Measurements from ENCODE around the gene MTG1. TPM values are rescaled to one million over a fixed set of nuclear protein-coding genes. Genes with fewer than 3 reads are reported as not detected.

MTG1 gene
- total and polyA plus RNA-seq, 3 experiments from 2014 or later: 38.5 to 54.6 (median 53.9) TPM

DNA sequence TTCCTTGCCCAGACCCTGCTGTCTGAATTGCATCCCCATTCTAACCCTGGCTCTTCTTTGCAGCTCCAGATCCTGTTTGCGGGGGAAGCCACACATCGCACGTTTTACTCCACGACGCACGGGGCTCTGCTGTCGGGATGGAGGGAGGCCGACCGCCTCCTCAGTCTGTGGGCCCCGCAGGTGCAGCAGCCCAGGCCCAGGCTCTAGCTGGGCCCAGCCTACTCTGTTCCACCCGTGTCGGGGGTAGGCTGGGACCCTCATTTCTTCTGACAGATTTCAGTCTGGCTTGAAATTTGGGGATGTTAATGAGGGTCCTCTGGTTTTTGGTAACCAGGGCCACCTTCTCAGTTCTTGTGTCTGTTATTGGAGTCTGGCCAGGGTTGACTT lies 2.7 kb upstream of the MTG1 start:
- H3K4me1 Mint-ChIP-seq: peaks cover 45 to 61% (median 55%) of the 10 kb centered on the region in 3 donors
- Histone ChIP-seq H3K27ac (ENCODE audit: low read depth, low read length) (no peak overlapping the region), H3K4me3 (ENCODE audit: low read length) (no peak overlapping the region), H3K4me1 (ENCODE audit: insufficient read depth, low read length) (peaks cover 51% of the 10 kb centered on the region), H3K9me3 (ENCODE audit: low read length) (no peaks in the 10 kb centered on the region), H3K36me3 (ENCODE audit: insufficient read depth, low read length) (peaks cover 7% of the 10 kb centered on the region), H3K27me3 (ENCODE audit: insufficient read depth, low read length, poor library complexity, severe bottlenecking) (no peaks in the 10 kb centered on the region)
- H3K9me3 Mint-ChIP-seq: no peaks in the 10 kb centered on the region
- H3K36me3 Mint-ChIP-seq: peaks cover 0 to 15% (median 0%) of the 10 kb centered on the region in 3 donors
- POLR2A ChIA-PET: interaction anchor here (1.6 to 2.9 kb wide), 2 partner anchors 13 to 55 kb away, joined by 10 to 23 read pairs; partner anchors contain the start of gene CALY
- no peaks in the 10 kb centered on the region for H3K27me3 Mint-ChIP-seq
- CTCF ChIA-PET: interaction anchor here (1.0 to 2.0 kb wide), 2 partner anchors 14 to 57 kb away, joined by 4 to 6 read pairs; no protein-coding TSS in a partner anchor
- no peak for DNase-seq
- peak overlapping the region; percentile 84 to 97 (median 96) for H3K27ac Mint-ChIP-seq
- H3K4me3 Mint-ChIP-seq: peak overlapping the region in 6 of 7 donors; percentile 20 to 91 (median 82)

DNA sequence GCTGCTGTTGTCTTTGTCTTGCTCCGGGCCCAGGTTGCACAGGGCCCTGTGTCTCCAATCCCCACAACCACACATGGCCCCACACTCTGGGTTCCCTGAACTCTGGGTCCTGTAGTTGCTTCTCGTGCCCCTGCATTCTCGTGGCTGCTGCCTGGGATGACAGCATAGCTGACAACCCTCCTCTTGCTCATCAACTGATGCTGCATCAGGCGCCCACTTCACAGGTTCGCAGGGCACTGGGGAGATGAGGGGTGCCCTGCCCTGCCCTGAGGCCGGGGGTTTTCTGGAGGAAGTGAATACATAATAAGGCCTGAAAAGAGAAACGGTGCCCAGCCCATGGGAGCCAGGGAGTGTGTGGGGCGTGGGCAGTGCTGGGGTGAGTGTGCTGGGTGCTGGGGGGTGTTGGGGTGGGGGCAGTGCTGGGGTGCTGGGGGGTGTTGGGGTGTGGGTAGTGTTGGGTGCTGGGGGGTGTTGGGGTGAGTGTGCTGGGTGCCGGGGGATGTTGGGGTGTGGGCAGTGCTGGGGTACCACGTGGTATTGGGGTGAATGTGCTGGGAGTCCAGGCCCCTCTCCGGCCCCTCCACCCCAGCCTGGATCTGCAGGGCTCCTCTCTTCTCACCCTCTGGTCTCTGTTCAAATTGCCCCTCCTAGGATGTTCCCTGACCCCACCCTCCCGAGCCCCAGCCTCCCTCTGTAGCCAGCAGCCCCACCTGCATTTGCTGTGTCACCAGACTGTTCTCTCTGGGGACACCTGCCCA lies 2.0 kb upstream of the MTG1 start:
- Mint-ChIP-seq H3K36me3 (peaks cover 0 to 20% (median under 1%) of the 10 kb centered on the region in 3 donors), H3K9me3 (no peaks in the 10 kb centered on the region), H3K4me1 (peaks cover 48 to 65% (median 61%) of the 10 kb centered on the region in 3 donors), H3K27me3 (no peaks in the 10 kb centered on the region), H3K4me3 (peak overlapping the region in 2 of 7 donors; percentile 83 to 91), H3K27ac (peak overlapping the region in 7 of 8 donors; percentile 68 to 97 (median 84))
- H3K9me3 ChIP-seq (ENCODE audit: low read length): no peaks in the 10 kb centered on the region
- CTCF ChIA-PET: interaction anchor here (0.9 kb wide), 1 partner anchor 25 kb away, joined by 3 read pairs; no protein-coding TSS in a partner anchor
- peaks cover 51% of the 10 kb centered on the region for H3K4me1 ChIP-seq (ENCODE audit: insufficient read depth, low read length)
- H3K36me3 ChIP-seq (ENCODE audit: insufficient read depth, low read length): peaks cover 8% of the 10 kb centered on the region
- DNase-seq: no peak
- H3K27me3 ChIP-seq (ENCODE audit: insufficient read depth, low read length, poor library complexity, severe bottlenecking): no peaks in the 10 kb centered on the region
- peak overlapping the region; percentile 16 for H3K27ac ChIP-seq (ENCODE audit: low read depth, low read length)
- POLR2A ChIA-PET: no interaction called here
- H3K4me3 ChIP-seq (ENCODE audit: low read length): no peak overlapping the region

DNA sequence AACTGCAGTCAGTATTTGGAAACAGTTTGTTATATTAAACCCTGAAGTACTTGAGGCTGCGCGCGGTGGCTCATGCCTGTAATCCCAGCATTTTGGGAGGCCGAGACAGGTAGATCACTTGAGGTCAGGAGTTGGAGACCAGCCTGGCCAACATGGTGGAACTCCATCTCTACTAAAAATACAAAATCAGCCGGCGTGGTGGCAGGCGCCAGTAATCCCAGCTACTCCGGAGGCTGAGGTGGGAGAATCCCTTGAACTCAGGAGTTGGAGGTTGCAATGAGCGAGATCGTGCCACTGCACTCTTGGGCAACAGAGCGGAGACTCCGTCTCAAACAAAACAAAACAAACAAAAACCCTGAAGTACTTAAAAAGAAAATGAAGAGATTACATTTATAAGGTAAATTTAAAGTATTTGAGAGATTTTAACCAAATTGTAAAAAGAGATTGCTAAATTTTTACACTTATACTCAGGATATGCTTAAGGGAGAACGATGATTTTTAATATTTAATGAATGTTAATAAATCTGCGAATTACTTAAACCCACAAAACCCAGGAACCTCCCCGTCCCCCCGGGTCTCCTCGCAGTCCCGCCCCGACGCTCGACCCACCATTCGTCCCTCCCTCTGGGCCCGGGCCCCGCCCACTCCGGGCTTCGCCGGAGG lies 425 bp upstream of the MTG1 start:
- H3K27ac Mint-ChIP-seq: peak overlapping the region in 7 of 8 donors; percentile 45 to 93 (median 68)
- Histone ChIP-seq H3K27ac (ENCODE audit: low read depth, low read length) (no peak overlapping the region), H3K36me3 (ENCODE audit: insufficient read depth, low read length) (peaks cover 8% of the 10 kb centered on the region), H3K4me1 (ENCODE audit: insufficient read depth, low read length) (peaks cover 46% of the 10 kb centered on the region), H3K4me3 (ENCODE audit: low read length) (peak overlapping the region; percentile 74), H3K27me3 (ENCODE audit: insufficient read depth, low read length, poor library complexity, severe bottlenecking) (no peaks in the 10 kb centered on the region), H3K9me3 (ENCODE audit: low read length) (no peaks in the 10 kb centered on the region)
- peaks cover 46 to 65% (median 65%) of the 10 kb centered on the region in 3 donors for H3K4me1 Mint-ChIP-seq
- ChIA-PET CTCF (interaction anchor here (3.0 kb wide), 1 partner anchor 64 kb away, joined by 8 read pairs; no protein-coding TSS in a partner anchor), POLR2A (interaction anchor here (1.1 kb wide), 1 partner anchor 48 kb away, joined by 3 read pairs; no protein-coding TSS in a partner anchor)
- H3K4me3 Mint-ChIP-seq: peak overlapping the region; percentile 76 to 94 (median 89)
- DNase-seq: no peak
- H3K9me3 Mint-ChIP-seq: no peaks in the 10 kb centered on the region
- H3K27me3 Mint-ChIP-seq: no peaks in the 10 kb centered on the region
- peaks cover 0 to 35% (median 5%) of the 10 kb centered on the region in 3 donors for H3K36me3 Mint-ChIP-seq

DNA sequence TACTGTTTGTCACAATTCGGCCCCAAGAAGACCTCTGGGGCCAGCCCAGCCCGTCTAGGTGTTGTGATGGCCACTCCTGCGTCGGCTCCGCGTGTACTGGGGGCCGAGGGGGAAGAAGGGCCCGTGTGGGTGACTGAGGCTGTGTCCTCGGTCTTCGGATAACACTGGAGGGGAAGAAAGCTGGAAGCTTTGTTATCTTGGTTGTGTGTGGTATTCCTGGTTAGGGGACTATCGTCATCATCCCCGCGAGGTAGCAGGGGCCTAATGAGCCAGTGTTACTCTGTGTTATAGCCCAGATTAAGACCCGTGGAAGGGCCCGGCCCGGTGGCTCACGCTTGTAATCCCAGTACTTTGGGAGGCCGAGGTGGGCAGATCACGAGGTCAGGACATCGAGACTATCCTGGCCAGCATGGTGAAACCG lies 854 bp downstream of the MTG1 start:
- H3K27me3 Mint-ChIP-seq: no peaks in the 10 kb centered on the region
- no peaks in the 10 kb centered on the region for H3K9me3 Mint-ChIP-seq
- peak overlapping the region; percentile 73 for H3K27ac ChIP-seq (ENCODE audit: low read depth, low read length)
- H3K4me1 Mint-ChIP-seq: peaks cover 39 to 58% (median 56%) of the 10 kb centered on the region in 3 donors
- peak overlapping the region; percentile 68 to 96 (median 90) for H3K27ac Mint-ChIP-seq
- no peaks in the 10 kb centered on the region for H3K27me3 ChIP-seq (ENCODE audit: insufficient read depth, low read length, poor library complexity, severe bottlenecking)
- no peak for DNase-seq
- POLR2A ChIA-PET: no interaction called here
- H3K4me1 ChIP-seq (ENCODE audit: insufficient read depth, low read length): peaks cover 39% of the 10 kb centered on the region
- peaks cover 0 to 46% (median 5%) of the 10 kb centered on the region in 3 donors for H3K36me3 Mint-ChIP-seq
- CTCF ChIA-PET: interaction anchor here (3.0 kb wide), 1 partner anchor 65 kb away, joined by 8 read pairs; no protein-coding TSS in a partner anchor
- H3K4me3 ChIP-seq (ENCODE audit: low read length): peak overlapping the region; percentile 74
- peaks cover 8% of the 10 kb centered on the region for H3K36me3 ChIP-seq (ENCODE audit: insufficient read depth, low read length)
- H3K4me3 Mint-ChIP-seq: peak overlapping the region; percentile 86 to 94 (median 90)
- H3K9me3 ChIP-seq (ENCODE audit: low read length): no peaks in the 10 kb centered on the region

DNA sequence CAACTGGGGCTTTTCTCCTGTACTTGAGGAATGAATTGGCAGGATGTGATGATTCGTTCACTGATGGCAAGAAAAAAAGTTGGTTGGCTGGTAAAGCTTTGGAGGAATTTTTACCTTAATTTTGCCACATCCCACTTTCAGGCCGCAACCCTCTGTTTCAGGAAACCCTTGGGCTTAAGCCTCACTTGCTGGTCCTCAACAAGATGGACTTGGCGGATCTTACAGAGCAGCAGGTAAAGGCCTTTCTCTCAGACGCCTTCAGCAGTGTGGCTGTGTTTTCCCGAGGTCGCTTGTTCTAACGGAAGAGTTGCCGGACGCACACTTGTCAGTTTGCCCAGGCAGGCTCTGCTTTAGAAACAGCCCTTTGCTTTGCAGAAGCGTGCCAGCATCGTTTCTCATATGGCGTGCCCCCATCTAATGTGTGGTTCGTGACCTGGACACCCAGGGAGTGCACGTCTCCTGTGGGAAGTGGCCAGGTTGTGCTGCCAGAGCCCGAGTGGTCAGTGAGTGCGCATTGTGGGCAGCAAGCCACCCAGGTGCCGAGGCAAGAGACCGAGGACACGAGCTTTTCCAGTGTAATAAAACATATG lies 2.2 kb downstream of the MTG1 start:
- Mint-ChIP-seq H3K4me3 (peak overlapping the region in 3 of 7 donors; percentile 72 to 90 (median 86)), H3K9me3 (no peaks in the 10 kb centered on the region), H3K4me1 (peaks cover 33 to 56% (median 53%) of the 10 kb centered on the region in 3 donors), H3K27ac (peak overlapping the region in 4 of 8 donors; percentile 47 to 78 (median 62)), H3K36me3 (peaks cover 0 to 52% (median 5%) of the 10 kb centered on the region in 3 donors), H3K27me3 (no peaks in the 10 kb centered on the region)
- DNase-seq: no peak
- POLR2A ChIA-PET: no interaction called here
- no peak overlapping the region for H3K27ac ChIP-seq (ENCODE audit: low read depth, low read length)
- peaks cover 8% of the 10 kb centered on the region for H3K36me3 ChIP-seq (ENCODE audit: insufficient read depth, low read length)
- H3K4me1 ChIP-seq (ENCODE audit: insufficient read depth, low read length): peaks cover 27% of the 10 kb centered on the region
- no peak overlapping the region for H3K4me3 ChIP-seq (ENCODE audit: low read length)
- H3K9me3 ChIP-seq (ENCODE audit: low read length): no peaks in the 10 kb centered on the region
- H3K27me3 ChIP-seq (ENCODE audit: insufficient read depth, low read length, poor library complexity, severe bottlenecking): no peaks in the 10 kb centered on the region
- CTCF ChIA-PET: no interaction called here

DNA sequence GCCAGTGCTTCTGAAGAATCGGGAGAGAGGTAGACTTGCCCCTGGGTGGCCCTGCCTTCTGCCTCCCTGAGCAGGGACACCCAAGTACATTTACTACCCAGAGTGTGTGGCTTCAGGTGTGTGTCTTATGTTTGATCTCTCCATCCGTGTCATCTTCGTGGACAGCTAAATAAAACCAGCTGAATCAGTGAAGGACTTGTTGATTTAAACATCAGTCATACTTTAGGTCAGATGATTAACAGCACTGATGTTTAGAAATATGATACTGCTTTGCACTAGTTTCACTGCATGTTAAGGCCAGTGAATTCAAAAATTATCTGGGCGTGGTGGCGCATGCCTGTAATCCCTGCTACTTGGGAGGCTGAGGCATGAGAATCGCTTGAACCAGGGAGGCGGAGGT lies 4.0 kb downstream of the MTG1 start:
- H3K9me3 Mint-ChIP-seq: no peaks in the 10 kb centered on the region
- Histone ChIP-seq H3K4me1 (ENCODE audit: insufficient read depth, low read length) (peaks cover 20% of the 10 kb centered on the region), H3K4me3 (ENCODE audit: low read length) (no peak overlapping the region), H3K36me3 (ENCODE audit: insufficient read depth, low read length) (peaks cover 8% of the 10 kb centered on the region), H3K9me3 (ENCODE audit: low read length) (no peaks in the 10 kb centered on the region), H3K27me3 (ENCODE audit: insufficient read depth, low read length, poor library complexity, severe bottlenecking) (no peaks in the 10 kb centered on the region), H3K27ac (ENCODE audit: low read depth, low read length) (no peak overlapping the region)
- H3K4me3 Mint-ChIP-seq: peak overlapping the region in 1 of 7 donors; percentile 37
- ChIA-PET CTCF (no interaction called here), POLR2A (no interaction called here)
- no peak for DNase-seq
- peaks cover 4 to 70% (median 8%) of the 10 kb centered on the region in 3 donors for H3K36me3 Mint-ChIP-seq
- no peaks in the 10 kb centered on the region for H3K27me3 Mint-ChIP-seq
- peak overlapping the region in 1 of 8 donors; percentile 39 for H3K27ac Mint-ChIP-seq
- H3K4me1 Mint-ChIP-seq: peaks cover 28 to 52% (median 50%) of the 10 kb centered on the region in 3 donors

DNA sequence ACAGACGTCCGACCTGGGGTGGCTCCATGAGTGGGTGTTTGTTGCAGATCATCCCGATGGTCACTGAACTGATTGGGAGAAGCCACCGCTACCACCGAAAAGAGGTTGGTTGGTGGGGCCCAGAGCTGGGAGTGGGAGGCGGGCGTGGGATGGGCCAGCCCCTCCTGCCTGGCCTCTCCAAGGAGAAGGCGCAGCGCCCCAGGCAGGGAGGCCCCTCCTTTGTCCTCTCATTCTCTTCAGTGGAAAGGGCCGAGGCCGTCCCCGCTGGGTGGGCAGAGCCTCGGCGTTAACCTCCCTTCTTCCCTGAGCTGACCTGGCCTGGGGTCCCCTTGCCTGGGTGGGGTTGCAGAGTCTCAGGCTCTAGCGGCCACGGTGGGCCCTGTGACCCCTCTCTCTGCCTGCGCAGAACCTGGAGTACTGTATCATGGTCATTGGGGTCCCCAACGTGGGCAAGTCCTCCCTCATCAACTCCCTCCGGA lies 5.2 kb downstream of the MTG1 start:
- CTCF ChIA-PET: no interaction called here
- Mint-ChIP-seq H3K4me3 (no peak overlapping the region), H3K27me3 (no peaks in the 10 kb centered on the region), H3K36me3 (peaks cover 10 to 77% (median 13%) of the 10 kb centered on the region in 3 donors), H3K27ac (peak overlapping the region in 1 of 8 donors; percentile 61), H3K4me1 (peaks cover 33 to 55% (median 45%) of the 10 kb centered on the region in 3 donors), H3K9me3 (no peaks in the 10 kb centered on the region)
- Histone ChIP-seq H3K36me3 (ENCODE audit: insufficient read depth, low read length) (peaks cover 8% of the 10 kb centered on the region), H3K4me1 (ENCODE audit: insufficient read depth, low read length) (peaks cover 13% of the 10 kb centered on the region), H3K9me3 (ENCODE audit: low read length) (no peaks in the 10 kb centered on the region), H3K27ac (ENCODE audit: low read depth, low read length) (no peak overlapping the region), H3K4me3 (ENCODE audit: low read length) (no peak overlapping the region), H3K27me3 (ENCODE audit: insufficient read depth, low read length, poor library complexity, severe bottlenecking) (no peaks in the 10 kb centered on the region)
- no peak for DNase-seq
- POLR2A ChIA-PET: no interaction called here
